SK-N-SH treated with all-trans-retinoic acid at 6 μM for 48 hours (cell line): ENCODE results near the gene ZMYND8.

Experiments
- CREB5 ChIP-seq: fragments of 250-450 bp; sonication (Bioruptor Pico); IDR thresholded peaks from 2 replicates; pipeline ENCODE4 v1.5.1; 2020; ENCODE audit warnings: low read depth, mild to moderate bottlenecking, moderate library complexity
- RARB ChIP-seq: fragments of 250-450 bp; sonication (Bioruptor Pico); IDR thresholded peaks from 2 replicates; pipeline ENCODE4 v1.8.0; 2021; ENCODE audit warnings: mild to moderate bottlenecking, moderate library complexity

GRCh38 chr20:47304287-47304686 is 52.2 kb downstream of the ZMYND8 start:
- no peak for TF ChIP-seq RARB (CRISPR knock-in tag)
- no peak for TF ChIP-seq CREB5 (CRISPR knock-in tag)
